HEK293 (cell line): ENCODE results near the gene TEC.

ENCODE experiments used
- BCL11A ChIP-seq: fragments of 450-650 bp; formaldehyde crosslinking; IDR thresholded peaks from 2 replicates; pipeline ENCODE4 v1.5.1; 2016; ENCODE audit warnings: low read depth, missing biosample characterization, missing genetic modification characterization
- FEZF1 ChIP-seq: fragments of 450-650 bp; formaldehyde crosslinking; IDR thresholded peaks from 2 replicates; pipeline ENCODE4 v1.5.1; 2016; ENCODE audit warnings: missing biosample characterization, missing genetic modification characterization
- GLIS2 ChIP-seq: fragments of 450-650 bp; formaldehyde crosslinking; IDR thresholded peaks from 2 replicates; pipeline ENCODE4 v1.5.1; 2016; ENCODE audit warnings: missing biosample characterization, missing genetic modification characterization
- HOXD13 ChIP-seq: sonication (generic); formaldehyde crosslinking; IDR thresholded peaks from 2 replicates; pipeline ENCODE4 v1.8.0; 2022; ENCODE audit warnings: missing genetic modification reagents, borderline replicate concordance
- KLF1 ChIP-seq: fragments of 450-650 bp; formaldehyde crosslinking; IDR thresholded peaks from 2 replicates; pipeline ENCODE4 v1.5.1; 2016; ENCODE audit warnings: missing biosample characterization, missing genetic modification characterization
- KLF10 ChIP-seq: fragments of 450-650 bp; IDR thresholded peaks from 2 replicates; pipeline ENCODE4 v1.5.1; 2018; ENCODE audit warnings: missing biosample characterization, mild to moderate bottlenecking, missing genetic modification characterization
- KLF16 ChIP-seq: fragments of 450-650 bp; formaldehyde crosslinking; IDR thresholded peaks from 2 replicates; pipeline ENCODE4 v1.5.1; 2017; ENCODE audit warnings: missing biosample characterization, missing genetic modification characterization
- KLF9 ChIP-seq: fragments of 450-650 bp; formaldehyde crosslinking; IDR thresholded peaks from 2 replicates; pipeline ENCODE4 v1.5.1; 2016; ENCODE audit warnings: missing biosample characterization, missing genetic modification characterization, low read depth
- SALL2 ChIP-seq: fragments of 450-650 bp; formaldehyde crosslinking; IDR thresholded peaks from 2 replicates; pipeline ENCODE4 v1.5.0; 2017; ENCODE audit warnings: missing biosample characterization, mild to moderate bottlenecking, missing genetic modification characterization, borderline replicate concordance
- SCRT2 ChIP-seq: fragments of 450-650 bp; formaldehyde crosslinking; IDR thresholded peaks from 2 replicates; pipeline ENCODE4 v1.5.1; 2016; ENCODE audit warnings: missing biosample characterization, missing genetic modification characterization
- WT1 ChIP-seq: fragments of 450-650 bp; formaldehyde crosslinking; IDR thresholded peaks from 2 replicates; pipeline ENCODE4 v1.5.1; 2016; ENCODE audit warnings: missing biosample characterization, missing genetic modification characterization
- YY1 ChIP-seq: fragments of 450-650 bp; formaldehyde crosslinking; IDR thresholded peaks from 2 replicates; pipeline ENCODE4 v1.5.1; 2018; ENCODE audit warnings: missing biosample characterization, missing genetic modification characterization
- YY2 ChIP-seq: fragments of 450-650 bp; formaldehyde crosslinking; IDR thresholded peaks from 2 replicates; pipeline ENCODE4 v1.5.1; 2016; ENCODE audit warnings: missing biosample characterization, missing genetic modification characterization
- ZBTB17 ChIP-seq: fragments of 450-650 bp; formaldehyde crosslinking; IDR thresholded peaks from 2 replicates; pipeline ENCODE4 v1.5.1; 2016; ENCODE audit warnings: missing biosample characterization, missing genetic modification characterization
- ZNF121 ChIP-seq: fragments of 450-650 bp; formaldehyde crosslinking; IDR thresholded peaks from 2 replicates; pipeline ENCODE4 v1.5.1; 2016; ENCODE audit warnings: missing biosample characterization, missing genetic modification characterization
- ZNF138 ChIP-seq: fragments of 450-650 bp; formaldehyde crosslinking; IDR thresholded peaks from 2 replicates; pipeline ENCODE4 v1.5.1; 2016; ENCODE audit warnings: missing biosample characterization, missing genetic modification characterization, borderline replicate concordance
- ZNF266 ChIP-seq: fragments of 450-650 bp; formaldehyde crosslinking; IDR thresholded peaks from 2 replicates; pipeline ENCODE4 v1.5.1; 2016; ENCODE audit warnings: missing biosample characterization, missing genetic modification characterization, low read depth
- ZNF473 ChIP-seq: fragments of 450-650 bp; formaldehyde crosslinking; IDR thresholded peaks from 2 replicates; pipeline ENCODE4 v1.5.1; 2017; ENCODE audit warnings: missing biosample characterization, missing genetic modification characterization
- ZNF555 ChIP-seq: fragments of 450-650 bp; formaldehyde crosslinking; conservative IDR thresholded peaks from 2 replicates; pipeline ENCODE4 v1.5.1; 2017; ENCODE audit warnings: missing biosample characterization, mild to moderate bottlenecking, missing genetic modification characterization, inconsistent platforms
- ZNF585B ChIP-seq: fragments of 450-650 bp; formaldehyde crosslinking; IDR thresholded peaks from 2 replicates; pipeline ENCODE4 v1.5.1; 2016; ENCODE audit warnings: missing biosample characterization, missing genetic modification characterization
- ZNF658 ChIP-seq: fragments of 450-650 bp; formaldehyde crosslinking; IDR thresholded peaks from 2 replicates; pipeline ENCODE4; 2016; ENCODE audit warnings: missing biosample characterization, missing genetic modification characterization
- ZNF664 ChIP-seq: fragments of 450-650 bp; formaldehyde crosslinking; IDR thresholded peaks from 2 replicates; pipeline ENCODE4 v1.5.1; 2016; ENCODE audit warnings: missing biosample characterization, missing genetic modification characterization
- ZNF670 ChIP-seq: fragments of 450-650 bp; formaldehyde crosslinking; IDR thresholded peaks from 2 replicates; pipeline ENCODE4 v1.5.1; 2016; ENCODE audit warnings: missing biosample characterization, missing genetic modification characterization, low read depth
- ZNF701 ChIP-seq: fragments of 450-650 bp; formaldehyde crosslinking; IDR thresholded peaks from 2 replicates; pipeline ENCODE4 v1.5.1; 2016; ENCODE audit warnings: missing biosample characterization, missing genetic modification characterization
- ZNF777 ChIP-seq: fragments of 450-650 bp; formaldehyde crosslinking; IDR thresholded peaks from 2 replicates; pipeline ENCODE4 v1.5.1; 2017; ENCODE audit warnings: missing biosample characterization, missing genetic modification characterization, borderline replicate concordance
- ZNF791 ChIP-seq: fragments of 450-650 bp; formaldehyde crosslinking; IDR thresholded peaks from 2 replicates; pipeline ENCODE4 v1.5.1; 2016; ENCODE audit warnings: missing biosample characterization, missing genetic modification characterization
- ZSCAN30 ChIP-seq: fragments of 450-650 bp; IDR thresholded peaks from 2 replicates; pipeline ENCODE4 v1.5.1; 2018; ENCODE audit warnings: missing biosample characterization, mild to moderate bottlenecking, missing genetic modification characterization, moderate library complexity
- TF ChIP-seq, protein P1 (sequence below): fragments of 450-650 bp; formaldehyde crosslinking; IDR thresholded peaks from 2 replicates; pipeline ENCODE4 v1.5.1; 2016; ENCODE audit warnings: missing biosample characterization, missing genetic modification characterization
- TF ChIP-seq, protein P2 (sequence below): fragments of 450-650 bp; formaldehyde crosslinking; IDR thresholded peaks from 2 replicates; pipeline ENCODE4 v1.5.1; 2017; ENCODE audit warnings: missing biosample characterization, missing genetic modification characterization
- TF ChIP-seq, protein P3 (sequence below): IDR thresholded peaks from 2 replicates; pipeline ENCODE4 v1.6.1; 2011; ENCODE audit warnings: mild to moderate bottlenecking, low read depth, low read length, borderline replicate concordance
- TF ChIP-seq, protein P4 (sequence below): fragments of 450-650 bp; formaldehyde crosslinking; IDR thresholded peaks from 2 replicates; pipeline ENCODE4 v1.5.1; 2017; ENCODE audit warnings: missing biosample characterization, missing genetic modification characterization
- TF ChIP-seq, protein P5 (sequence below): fragments of 450-650 bp; formaldehyde crosslinking; IDR thresholded peaks from 2 replicates; pipeline ENCODE4 v1.5.1; 2016; ENCODE audit warnings: missing biosample characterization, missing genetic modification characterization
- TF ChIP-seq, protein P6 (sequence below): fragments of 450-650 bp; formaldehyde crosslinking; IDR thresholded peaks from 2 replicates; pipeline ENCODE4 v1.5.1; 2016; ENCODE audit warnings: missing biosample characterization, missing genetic modification characterization

The TEC gene

DNA sequence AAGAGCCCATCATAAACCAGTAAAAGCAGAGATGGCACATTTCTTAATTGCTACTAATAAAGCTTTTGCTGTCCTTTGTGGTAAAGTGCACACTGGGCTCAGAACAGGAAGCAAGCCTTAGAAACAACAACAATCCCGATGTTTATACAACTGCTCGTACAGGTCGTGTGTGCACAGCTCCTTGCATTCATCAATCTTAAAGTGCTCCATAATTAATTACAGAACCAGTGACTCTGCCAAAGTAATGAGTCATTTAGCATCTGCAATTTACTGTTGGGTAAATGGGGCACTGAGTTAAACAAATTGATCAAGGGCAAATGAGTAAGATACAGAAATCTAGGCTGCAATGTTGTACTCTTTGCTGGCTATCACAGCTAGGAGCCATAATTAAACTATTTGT, 74.3 kb downstream of the TEC start (continued):
- TF ChIP-seq, protein P1, sequence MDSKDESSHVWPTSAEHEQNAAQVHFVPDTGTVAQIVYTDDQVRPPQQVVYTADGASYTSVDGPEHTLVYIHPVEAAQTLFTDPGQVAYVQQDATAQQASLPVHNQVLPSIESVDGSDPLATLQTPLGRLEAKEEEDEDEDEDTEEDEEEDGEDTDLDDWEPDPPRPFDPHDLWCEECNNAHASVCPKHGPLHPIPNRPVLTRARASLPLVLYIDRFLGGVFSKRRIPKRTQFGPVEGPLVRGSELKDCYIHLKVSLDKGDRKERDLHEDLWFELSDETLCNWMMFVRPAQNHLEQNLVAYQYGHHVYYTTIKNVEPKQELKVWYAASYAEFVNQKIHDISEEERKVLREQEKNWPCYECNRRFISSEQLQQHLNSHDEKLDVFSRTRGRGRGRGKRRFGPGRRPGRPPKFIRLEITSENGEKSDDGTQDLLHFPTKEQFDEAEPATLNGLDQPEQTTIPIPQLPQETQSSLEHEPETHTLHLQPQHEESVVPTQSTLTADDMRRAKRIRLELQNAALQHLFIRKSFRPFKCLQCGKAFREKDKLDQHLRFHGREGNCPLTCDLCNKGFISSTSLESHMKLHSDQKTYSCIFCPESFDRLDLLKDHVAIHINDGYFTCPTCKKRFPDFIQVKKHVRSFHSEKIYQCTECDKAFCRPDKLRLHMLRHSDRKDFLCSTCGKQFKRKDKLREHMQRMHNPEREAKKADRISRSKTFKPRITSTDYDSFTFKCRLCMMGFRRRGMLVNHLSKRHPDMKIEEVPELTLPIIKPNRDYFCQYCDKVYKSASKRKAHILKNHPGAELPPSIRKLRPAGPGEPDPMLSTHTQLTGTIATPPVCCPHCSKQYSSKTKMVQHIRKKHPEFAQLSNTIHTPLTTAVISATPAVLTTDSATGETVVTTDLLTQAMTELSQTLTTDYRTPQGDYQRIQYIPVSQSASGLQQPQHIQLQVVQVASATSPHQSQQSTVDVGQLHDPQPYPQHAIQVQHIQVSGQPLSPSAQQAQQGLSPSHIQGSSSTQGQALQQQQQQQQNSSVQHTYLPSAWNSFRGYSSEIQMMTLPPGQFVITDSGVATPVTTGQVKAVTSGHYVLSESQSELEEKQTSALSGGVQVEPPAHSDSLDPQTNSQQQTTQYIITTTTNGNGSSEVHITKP (tag by site-specific recombination): no peak
- TF ChIP-seq KLF1 (tag by site-specific recombination) (no peak), GLIS2 (tag by site-specific recombination) (no peak), ZNF664 (tag by site-specific recombination) (no peak), ZNF473 (tag by site-specific recombination) (no peak), SCRT2 (tag by site-specific recombination) (0 out of 2 replicates have a peak, but pooled peaks have one; percentile 40), HOXD13 (no peak), ZNF670 (tag by site-specific recombination) (no peak), WT1 (tag by site-specific recombination) (no peak), BCL11A (tag by site-specific recombination) (no peak), ZNF658 (tag by site-specific recombination) (no peak), KLF10 (tag by site-specific recombination) (no peak), ZNF266 (tag by site-specific recombination) (no peak), ZNF791 (no peak), ZNF777 (no peak), ZNF585B (no peak), ZNF121 (tag by site-specific recombination) (no peak), KLF16 (tag by site-specific recombination) (no peak), ZNF555 (tag by site-specific recombination) (no peak), ZBTB17 (tag by site-specific recombination) (0 out of 2 replicates have a peak, but pooled peaks have one; percentile 28), FEZF1 (peak; percentile 75), YY2 (tag by site-specific recombination) (no peak), KLF9 (tag by site-specific recombination) (no peak), SALL2 (no peak), ZSCAN30 (tag by site-specific recombination) (peak; percentile 66; the same call in 1 of the 2 replicates), YY1 (tag by site-specific recombination) (no peak), ZNF138 (tag by site-specific recombination) (no peak), ZNF701 (tag by site-specific recombination) (no peak)
- TF ChIP-seq, protein P2, sequence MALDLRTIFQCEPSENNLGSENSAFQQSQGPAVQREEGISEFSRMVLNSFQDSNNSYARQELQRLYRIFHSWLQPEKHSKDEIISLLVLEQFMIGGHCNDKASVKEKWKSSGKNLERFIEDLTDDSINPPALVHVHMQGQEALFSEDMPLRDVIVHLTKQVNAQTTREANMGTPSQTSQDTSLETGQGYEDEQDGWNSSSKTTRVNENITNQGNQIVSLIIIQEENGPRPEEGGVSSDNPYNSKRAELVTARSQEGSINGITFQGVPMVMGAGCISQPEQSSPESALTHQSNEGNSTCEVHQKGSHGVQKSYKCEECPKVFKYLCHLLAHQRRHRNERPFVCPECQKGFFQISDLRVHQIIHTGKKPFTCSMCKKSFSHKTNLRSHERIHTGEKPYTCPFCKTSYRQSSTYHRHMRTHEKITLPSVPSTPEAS (tag by site-specific recombination): no peak
- TF ChIP-seq, protein P3, sequence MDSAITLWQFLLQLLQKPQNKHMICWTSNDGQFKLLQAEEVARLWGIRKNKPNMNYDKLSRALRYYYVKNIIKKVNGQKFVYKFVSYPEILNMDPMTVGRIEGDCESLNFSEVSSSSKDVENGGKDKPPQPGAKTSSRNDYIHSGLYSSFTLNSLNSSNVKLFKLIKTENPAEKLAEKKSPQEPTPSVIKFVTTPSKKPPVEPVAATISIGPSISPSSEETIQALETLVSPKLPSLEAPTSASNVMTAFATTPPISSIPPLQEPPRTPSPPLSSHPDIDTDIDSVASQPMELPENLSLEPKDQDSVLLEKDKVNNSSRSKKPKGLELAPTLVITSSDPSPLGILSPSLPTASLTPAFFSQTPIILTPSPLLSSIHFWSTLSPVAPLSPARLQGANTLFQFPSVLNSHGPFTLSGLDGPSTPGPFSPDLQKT: no peak
- TF ChIP-seq, protein P4, sequence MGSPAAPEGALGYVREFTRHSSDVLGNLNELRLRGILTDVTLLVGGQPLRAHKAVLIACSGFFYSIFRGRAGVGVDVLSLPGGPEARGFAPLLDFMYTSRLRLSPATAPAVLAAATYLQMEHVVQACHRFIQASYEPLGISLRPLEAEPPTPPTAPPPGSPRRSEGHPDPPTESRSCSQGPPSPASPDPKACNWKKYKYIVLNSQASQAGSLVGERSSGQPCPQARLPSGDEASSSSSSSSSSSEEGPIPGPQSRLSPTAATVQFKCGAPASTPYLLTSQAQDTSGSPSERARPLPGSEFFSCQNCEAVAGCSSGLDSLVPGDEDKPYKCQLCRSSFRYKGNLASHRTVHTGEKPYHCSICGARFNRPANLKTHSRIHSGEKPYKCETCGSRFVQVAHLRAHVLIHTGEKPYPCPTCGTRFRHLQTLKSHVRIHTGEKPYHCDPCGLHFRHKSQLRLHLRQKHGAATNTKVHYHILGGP (tag by site-specific recombination): no peak
- TF ChIP-seq, protein P5, sequence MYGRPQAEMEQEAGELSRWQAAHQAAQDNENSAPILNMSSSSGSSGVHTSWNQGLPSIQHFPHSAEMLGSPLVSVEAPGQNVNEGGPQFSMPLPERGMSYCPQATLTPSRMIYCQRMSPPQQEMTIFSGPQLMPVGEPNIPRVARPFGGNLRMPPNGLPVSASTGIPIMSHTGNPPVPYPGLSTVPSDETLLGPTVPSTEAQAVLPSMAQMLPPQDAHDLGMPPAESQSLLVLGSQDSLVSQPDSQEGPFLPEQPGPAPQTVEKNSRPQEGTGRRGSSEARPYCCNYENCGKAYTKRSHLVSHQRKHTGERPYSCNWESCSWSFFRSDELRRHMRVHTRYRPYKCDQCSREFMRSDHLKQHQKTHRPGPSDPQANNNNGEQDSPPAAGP (tag by site-specific recombination): no peak
- TF ChIP-seq, protein P6, sequence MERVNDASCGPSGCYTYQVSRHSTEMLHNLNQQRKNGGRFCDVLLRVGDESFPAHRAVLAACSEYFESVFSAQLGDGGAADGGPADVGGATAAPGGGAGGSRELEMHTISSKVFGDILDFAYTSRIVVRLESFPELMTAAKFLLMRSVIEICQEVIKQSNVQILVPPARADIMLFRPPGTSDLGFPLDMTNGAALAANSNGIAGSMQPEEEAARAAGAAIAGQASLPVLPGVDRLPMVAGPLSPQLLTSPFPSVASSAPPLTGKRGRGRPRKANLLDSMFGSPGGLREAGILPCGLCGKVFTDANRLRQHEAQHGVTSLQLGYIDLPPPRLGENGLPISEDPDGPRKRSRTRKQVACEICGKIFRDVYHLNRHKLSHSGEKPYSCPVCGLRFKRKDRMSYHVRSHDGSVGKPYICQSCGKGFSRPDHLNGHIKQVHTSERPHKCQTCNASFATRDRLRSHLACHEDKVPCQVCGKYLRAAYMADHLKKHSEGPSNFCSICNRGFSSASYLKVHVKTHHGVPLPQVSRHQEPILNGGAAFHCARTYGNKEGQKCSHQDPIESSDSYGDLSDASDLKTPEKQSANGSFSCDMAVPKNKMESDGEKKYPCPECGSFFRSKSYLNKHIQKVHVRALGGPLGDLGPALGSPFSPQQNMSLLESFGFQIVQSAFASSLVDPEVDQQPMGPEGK (tag by site-specific recombination): no peak
